GM18909 (cell line): Measurements from ENCODE around the gene SDHC.
"Not testable (repeated sequence)": the region's sequence is repeated elsewhere in the genome, so short reads cannot be mapped to it uniquely, and the experiment has no call there.

Source experiments
- ATAC-seq: cut with Tn5 transposase; IDR thresholded peaks from one replicate; pipeline ENCODE4 v1.9.1; 2021; ENCODE audit warnings: mild to moderate bottlenecking; ENCODE audit not compliant: unreplicated experiment, poor library complexity

The SDHC gene

GRCh38 chr1:161378014-161378413 lies 63.8 kb downstream of the SDHC start:
- ATAC-seq, result no peak

GRCh38 chr1:161379071-161379470 lies 64.9 kb downstream of the SDHC start:
- no peak for ATAC-seq

DNA sequence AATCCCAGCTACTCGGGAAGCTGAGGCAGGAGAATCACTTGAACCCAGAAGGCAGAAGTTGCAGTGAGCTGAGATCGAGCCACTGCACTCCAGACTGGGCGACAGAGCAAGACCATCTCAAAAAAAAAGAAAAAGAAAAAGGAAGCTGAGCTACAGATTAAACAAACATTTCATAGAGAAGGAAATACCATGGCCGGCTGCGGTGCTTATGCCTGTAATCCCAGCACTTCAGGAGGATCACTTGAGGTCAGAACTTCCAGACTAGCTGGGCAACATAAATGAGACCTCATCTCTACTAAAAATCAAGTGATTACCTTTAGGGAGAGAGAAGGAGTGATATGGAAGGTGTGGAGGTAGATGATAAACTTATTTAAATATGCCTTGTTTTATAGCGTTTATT lies 67.5 kb downstream of the SDHC start:
- ATAC-seq, result no peak

DNA sequence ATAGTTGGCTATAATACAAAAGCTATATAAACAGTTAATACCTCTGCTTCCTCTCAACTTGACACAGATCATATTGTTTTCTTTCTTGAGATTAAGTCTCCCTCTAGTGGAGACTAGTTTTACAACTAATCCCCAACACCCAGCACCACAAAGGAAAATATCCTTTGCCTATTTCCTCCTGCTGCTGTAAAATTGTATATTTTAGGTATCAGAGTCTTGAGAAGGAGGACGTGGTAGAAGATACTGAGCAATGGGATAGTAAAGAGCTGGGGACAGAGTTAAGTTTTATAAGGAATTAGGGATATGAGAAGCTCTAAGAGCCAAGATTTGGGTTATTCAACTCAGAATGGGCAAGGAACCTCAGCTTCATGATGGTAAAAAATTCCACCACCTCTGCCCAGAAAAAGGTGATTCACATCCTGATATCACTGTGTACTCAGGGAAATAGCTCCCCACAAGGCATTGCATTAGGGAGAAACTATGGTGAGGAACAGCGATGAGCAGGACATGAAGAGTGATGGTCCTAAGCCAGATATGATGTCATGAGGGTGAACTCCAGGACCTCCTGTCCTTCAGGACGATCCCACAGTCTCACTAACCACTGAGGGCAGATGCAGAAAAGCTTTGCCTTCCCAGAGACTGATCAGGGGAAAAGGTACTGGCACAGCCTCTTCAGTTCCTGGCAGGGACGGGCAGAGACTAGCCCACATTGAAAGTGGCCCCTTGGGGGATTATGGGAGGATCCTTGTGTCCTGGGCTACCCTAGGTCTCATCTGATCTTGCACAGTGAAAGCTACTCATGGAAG lies 68.2 kb downstream of the SDHC start:
- ATAC-seq, result no peak

DNA sequence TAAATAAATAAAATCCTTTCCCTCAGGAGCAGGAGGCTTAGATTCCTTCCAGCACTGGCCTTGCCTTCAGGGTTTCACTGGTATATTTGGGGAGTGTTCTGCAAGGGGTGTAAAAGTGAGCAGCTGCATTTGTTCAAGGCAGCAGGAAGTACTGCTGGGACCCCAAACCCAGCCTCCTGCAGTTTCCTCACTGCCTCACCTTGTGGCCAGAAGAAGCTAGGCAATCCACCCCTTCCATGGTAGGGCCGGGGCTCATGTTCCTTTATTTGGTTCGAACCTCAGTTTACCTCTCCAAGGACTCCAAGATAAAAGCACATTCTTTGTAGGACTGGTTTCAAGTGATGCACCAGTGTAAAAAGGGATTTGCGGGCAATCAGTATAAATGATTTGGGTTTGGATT lies 74.5 kb downstream of the SDHC start:
- no peak for ATAC-seq

DNA sequence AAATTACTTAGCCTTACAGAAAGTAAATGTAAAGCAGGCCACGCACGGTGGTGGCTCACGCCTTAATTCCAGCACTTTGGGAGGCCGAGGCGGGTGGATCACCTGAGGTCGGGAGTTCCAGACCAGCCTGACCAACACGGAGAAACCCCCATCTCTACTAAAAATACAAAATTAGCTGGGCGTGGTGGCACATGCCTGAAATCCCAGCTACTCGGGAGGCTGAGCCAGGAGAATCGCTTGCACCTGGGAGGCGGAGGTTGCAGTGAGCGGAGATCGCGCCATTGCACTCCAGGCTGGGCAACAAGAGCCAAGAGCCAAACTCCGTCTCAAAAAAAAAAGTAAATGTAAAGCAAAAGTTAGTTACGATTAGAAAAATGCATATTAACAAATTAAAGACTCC lies 75.0 kb downstream of the SDHC start:
- ATAC-seq, result not testable (repeated sequence)

DNA sequence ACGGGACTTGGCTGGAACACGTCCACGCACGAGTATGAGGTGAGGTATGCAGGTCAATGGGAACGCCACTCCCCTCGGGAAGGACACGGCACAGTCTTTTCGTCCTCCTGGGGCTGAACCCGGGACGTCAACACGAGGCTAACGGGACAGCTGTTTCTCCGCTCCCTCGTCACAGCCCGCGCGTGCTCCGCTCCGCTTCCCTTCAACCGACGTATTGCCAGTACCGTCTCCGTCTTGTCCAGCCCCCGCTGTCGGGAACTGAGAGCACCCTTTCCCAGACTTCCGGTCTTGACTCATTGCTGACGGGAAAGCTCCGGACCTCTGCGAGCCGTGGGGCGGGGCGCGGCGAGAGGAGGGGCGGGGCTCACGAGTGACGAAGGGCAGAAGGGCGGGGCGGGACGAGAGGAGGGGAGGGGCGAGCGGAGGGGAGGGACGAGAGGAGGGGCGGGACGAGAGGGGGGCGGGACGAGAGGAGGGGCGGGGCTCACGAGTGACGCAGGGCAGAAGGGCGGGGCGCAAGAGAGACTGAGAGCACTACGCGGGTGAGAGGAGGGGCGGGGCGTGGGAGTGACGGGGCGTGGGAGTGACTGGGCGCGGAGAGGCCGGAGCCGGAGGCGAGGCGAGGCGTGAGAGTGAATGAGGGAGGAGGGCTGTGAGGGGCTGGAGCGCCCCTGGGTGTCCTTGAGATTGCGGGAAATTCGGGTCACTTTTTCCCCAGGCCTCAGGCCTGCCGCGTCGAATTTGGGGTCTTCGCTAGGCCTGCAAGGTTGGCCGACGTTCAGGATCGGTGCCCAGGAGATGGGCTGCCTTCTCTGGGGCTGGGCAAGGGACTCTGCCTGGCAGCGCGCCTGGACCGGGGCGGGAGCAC lies 75.7 kb downstream of the SDHC start:
- ATAC-seq, result peak; percentile 80

- no peak for ATAC-seq
Measured at GRCh38 chr1:161390559-161390858, 76.3 kb downstream of the SDHC start.

- not testable (repeated sequence) for ATAC-seq
Measured at GRCh38 chr1:161391136-161391535, 77.0 kb downstream of the SDHC start.

GRCh38 chr1:161391611-161392010 lies 77.4 kb downstream of the SDHC start:
- ATAC-seq, result no peak

- ATAC-seq, result no peak
Measured at GRCh38 chr1:161393151-161393550, 79.0 kb downstream of the SDHC start.

GRCh38 chr1:161397038-161397437 lies 82.9 kb downstream of the SDHC start:
- ATAC-seq, result not testable (repeated sequence)

- no peak for ATAC-seq
Measured at GRCh38 chr1:161398900-161399256, 84.7 kb downstream of the SDHC start.

GRCh38 chr1:161399257-161399998 lies 85.2 kb downstream of the SDHC start:
- ATAC-seq, result peak; percentile 79

GRCh38 chr1:161402446-161402845 lies 88.3 kb downstream of the SDHC start:
- ATAC-seq, result no peak

DNA sequence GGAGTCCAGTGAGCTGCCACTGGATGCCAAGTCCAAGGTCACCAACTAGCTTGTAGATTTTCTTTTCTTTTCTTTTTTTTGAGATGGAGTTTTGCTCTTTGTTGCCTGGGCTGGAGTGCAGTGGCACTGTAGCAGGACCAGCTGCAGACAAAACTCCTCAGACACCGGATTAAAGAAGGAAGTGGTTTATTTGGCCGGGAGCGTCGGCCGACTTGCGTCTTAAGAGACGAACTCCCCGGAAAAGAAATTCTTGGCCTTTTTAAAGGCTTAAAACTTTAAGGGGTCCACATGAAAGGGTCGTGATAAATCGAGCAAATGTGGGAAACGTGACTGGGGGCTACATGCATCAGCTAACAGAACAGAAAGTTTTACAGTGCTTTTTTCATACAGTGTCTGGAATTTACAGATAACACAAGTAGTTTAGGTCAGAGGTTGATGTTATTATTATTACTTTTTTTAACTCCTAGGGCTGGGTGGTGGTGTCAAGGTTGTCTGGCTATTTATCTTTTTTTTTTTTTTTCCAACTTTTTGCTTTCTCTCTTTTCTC lies 89.9 kb downstream of the SDHC start:
- no peak for ATAC-seq

DNA sequence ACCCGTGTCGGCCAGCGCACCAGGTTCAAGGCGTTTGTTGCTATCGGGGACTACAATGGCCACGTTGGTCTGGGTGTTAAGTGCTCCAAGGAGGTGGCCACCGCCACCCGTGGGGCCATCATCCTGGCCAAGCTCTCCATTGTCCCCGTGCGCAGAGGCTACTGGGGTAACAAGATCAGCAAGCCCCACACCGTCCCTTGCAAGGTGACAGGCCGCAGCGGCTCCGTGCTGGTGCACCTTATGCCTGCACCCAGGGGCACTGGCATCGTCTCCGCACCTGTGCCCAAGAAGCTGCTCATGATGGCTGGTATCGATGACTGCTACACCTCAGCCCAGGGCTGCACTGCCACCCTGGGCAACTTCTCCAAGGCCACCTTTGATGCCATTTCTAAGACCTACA lies 92.4 kb downstream of the SDHC start:
- ATAC-seq, result not testable (repeated sequence)

- no peak for ATAC-seq
Measured at GRCh38 chr1:161407451-161407985, 93.3 kb downstream of the SDHC start.

DNA sequence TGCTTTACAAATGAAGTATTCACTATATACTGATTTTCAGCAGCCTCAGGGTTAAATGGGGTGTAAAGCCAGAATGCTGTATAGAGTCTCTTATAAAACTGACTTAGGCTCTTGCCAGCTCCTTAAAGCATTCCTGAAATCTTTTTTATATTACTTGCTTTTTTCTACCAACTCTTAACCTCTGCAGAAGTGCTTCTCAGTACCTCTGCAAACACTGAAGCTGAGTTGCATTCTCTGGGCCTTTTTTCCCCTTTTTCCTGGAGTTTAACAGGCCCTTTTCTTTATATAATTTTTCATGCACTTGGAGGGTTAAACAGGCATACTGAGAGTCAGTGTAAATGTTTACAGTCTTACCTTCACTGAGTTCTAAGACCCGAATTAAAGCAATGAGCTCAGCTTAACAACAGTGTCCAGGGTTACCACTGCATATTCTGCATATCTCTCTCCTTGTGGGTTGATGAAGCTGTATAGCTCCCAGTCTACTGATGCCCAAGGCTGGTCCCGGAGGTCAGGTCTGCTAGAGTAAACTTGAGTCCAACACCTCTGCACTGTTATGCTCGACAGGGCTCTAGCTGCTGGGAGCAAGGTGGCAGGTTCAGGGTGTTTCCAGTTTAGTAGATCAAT lies 94.4 kb downstream of the SDHC start:
- ATAC-seq, result no peak
